Measurements from ENCODE around the gene TMEM72.

GRCh38 chr10:44986179-44986578 is 75.0 kb downstream of the TMEM72 start:
- TF ChIP-seq POLR2AphosphoS5 (IDR thresholded peaks at IDR 0.05), result no peak
- TF ChIP-seq EP300 (IDR thresholded peaks at IDR 0.05), result no peak
- TF ChIP-seq, protein P1, sequence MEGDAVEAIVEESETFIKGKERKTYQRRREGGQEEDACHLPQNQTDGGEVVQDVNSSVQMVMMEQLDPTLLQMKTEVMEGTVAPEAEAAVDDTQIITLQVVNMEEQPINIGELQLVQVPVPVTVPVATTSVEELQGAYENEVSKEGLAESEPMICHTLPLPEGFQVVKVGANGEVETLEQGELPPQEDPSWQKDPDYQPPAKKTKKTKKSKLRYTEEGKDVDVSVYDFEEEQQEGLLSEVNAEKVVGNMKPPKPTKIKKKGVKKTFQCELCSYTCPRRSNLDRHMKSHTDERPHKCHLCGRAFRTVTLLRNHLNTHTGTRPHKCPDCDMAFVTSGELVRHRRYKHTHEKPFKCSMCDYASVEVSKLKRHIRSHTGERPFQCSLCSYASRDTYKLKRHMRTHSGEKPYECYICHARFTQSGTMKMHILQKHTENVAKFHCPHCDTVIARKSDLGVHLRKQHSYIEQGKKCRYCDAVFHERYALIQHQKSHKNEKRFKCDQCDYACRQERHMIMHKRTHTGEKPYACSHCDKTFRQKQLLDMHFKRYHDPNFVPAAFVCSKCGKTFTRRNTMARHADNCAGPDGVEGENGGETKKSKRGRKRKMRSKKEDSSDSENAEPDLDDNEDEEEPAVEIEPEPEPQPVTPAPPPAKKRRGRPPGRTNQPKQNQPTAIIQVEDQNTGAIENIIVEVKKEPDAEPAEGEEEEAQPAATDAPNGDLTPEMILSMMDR (IDR thresholded peaks at IDR 0.05), result no peak

All from sigmoid colon (tissue), 4 donors.